SK-N-SH treated with all-trans-retinoic acid at 6 μM for 48 hours (cell line): Measurements from ENCODE around the gene HK2.

Experiments used
- ARNTL ChIP-seq: fragments of 450-650 bp; formaldehyde crosslinking; IDR thresholded peaks from 2 replicates; pipeline ENCODE4 v1.5.0; 2020; ENCODE audit warnings: low read depth, mild to moderate bottlenecking, moderate library complexity, borderline replicate concordance
- BACH2 ChIP-seq: fragments of 250-450 bp; sonication (Bioruptor Pico); IDR thresholded peaks from 2 replicates; pipeline ENCODE4 v1.9.0; 2021; ENCODE audit warnings: mild to moderate bottlenecking, borderline replicate concordance
- CREB5 ChIP-seq: fragments of 250-450 bp; sonication (Bioruptor Pico); IDR thresholded peaks from 2 replicates; pipeline ENCODE4 v1.5.1; 2020; ENCODE audit warnings: low read depth, mild to moderate bottlenecking, moderate library complexity
- PATZ1 ChIP-seq: fragments of 250-450 bp; sonication (Bioruptor Pico); IDR thresholded peaks from 2 replicates; pipeline ENCODE4 v1.8.0; 2020; ENCODE audit warnings: mild to moderate bottlenecking, moderate library complexity, borderline replicate concordance
- RARB ChIP-seq: fragments of 250-450 bp; sonication (Bioruptor Pico); IDR thresholded peaks from 2 replicates; pipeline ENCODE4 v1.8.0; 2021; ENCODE audit warnings: mild to moderate bottlenecking, moderate library complexity
- TCF4 ChIP-seq: fragments of 250-450 bp; sonication (Bioruptor Pico); IDR thresholded peaks from 2 replicates; pipeline ENCODE4 v1.8.0; 2021; ENCODE audit warnings: mild to moderate bottlenecking, moderate library complexity, borderline replicate concordance
- TSHZ2 ChIP-seq: fragments of 250-450 bp; sonication (Bioruptor Pico); IDR thresholded peaks from 2 replicates; pipeline ENCODE4 v1.5.0; 2020; ENCODE audit warnings: mild to moderate bottlenecking, moderate library complexity
- ZC3H10 ChIP-seq: fragments of 250-450 bp; sonication (Bioruptor Pico); IDR thresholded peaks from 2 replicates; pipeline ENCODE4 v1.5.1; 2021; ENCODE audit warnings: mild to moderate bottlenecking, moderate library complexity
- ZFP3 ChIP-seq: fragments of 250-450 bp; sonication (Bioruptor Pico); IDR thresholded peaks from 2 replicates; pipeline ENCODE4 v1.5.0; 2020; ENCODE audit warnings: mild to moderate bottlenecking, moderate library complexity
- ZFP30 ChIP-seq: fragments of 450-650 bp; formaldehyde crosslinking; IDR thresholded peaks from 2 replicates; pipeline ENCODE4 v1.5.0; 2022; ENCODE audit warnings: mild to moderate bottlenecking, moderate library complexity
- ZNF565 ChIP-seq: fragments of 450-650 bp; formaldehyde crosslinking; conservative IDR thresholded peaks from 2 replicates; pipeline ENCODE4 v1.5.0; 2020; ENCODE audit warnings: low read depth, mild to moderate bottlenecking, moderate library complexity
- ZNF8 ChIP-seq: fragments of 450-650 bp; formaldehyde crosslinking; IDR thresholded peaks from 2 replicates; pipeline ENCODE4 v1.5.0; 2020; ENCODE audit warnings: mild to moderate bottlenecking, moderate library complexity

- TF ChIP-seq CREB5, result no peak
- no peak for TF ChIP-seq RARB (CRISPR knock-in tag)
- no peak for TF ChIP-seq ZFP30 (CRISPR knock-in tag)
- no peak for TF ChIP-seq ZC3H10 (CRISPR knock-in tag)
- TF ChIP-seq ARNTL (CRISPR knock-in tag), result no peak
- no peak for TF ChIP-seq ZFP3 (CRISPR knock-in tag)
- TF ChIP-seq PATZ1 (CRISPR knock-in tag), result no peak
- no peak for TF ChIP-seq ZNF565
- TF ChIP-seq TCF4, result no peak
- no peak for TF ChIP-seq ZNF8 (CRISPR knock-in tag)
- no peak for TF ChIP-seq BACH2 (CRISPR knock-in tag)
- TF ChIP-seq TSHZ2, result no peak
These were observed 31.1 kb downstream of the HK2 start for GRCh38 chr2:74864728-74865722.
